Esophagus muscularis mucosa (tissue), 4 donors: ENCODE measurements around the gene LAMA5.

ENCODE experiments used
- EP300 ChIP-seq: sonication (generic); formaldehyde crosslinking; IDR thresholded peaks from one replicate; pipeline ENCODE4 v1.6.1; 2017; ENCODE audit warnings: antibody characterized with exemption
- POLR2A ChIP-seq: fragments of 450-650 bp; IDR thresholded peaks from one replicate; pipeline ENCODE4 v1.6.1; 2017; ENCODE audit warnings: antibody characterized with exemption, moderate library complexity, mild to moderate bottlenecking, low read depth
- POLR2AphosphoS5 ChIP-seq, 2 donors: sonication (generic); formaldehyde crosslinking; IDR thresholded peaks; one replicate each; pipeline ENCODE4 v1.6.1; 2017; ENCODE audit warnings: antibody characterized with exemption in 2 of 2
- TF ChIP-seq, protein P1 (sequence below), 3 experiments: fragments of 200-600 bp in 2 of 3; fragments of 450-650 bp in 1 of 3; sonication (generic) in 2 of 3; IDR thresholded peaks; one replicate each; pipeline ENCODE4 v1.5.1; 2017 to 2019; ENCODE audit warnings: antibody characterized with exemption in 3 of 3, mild to moderate bottlenecking in 2 of 3, moderate library complexity in 1 of 3

DNA sequence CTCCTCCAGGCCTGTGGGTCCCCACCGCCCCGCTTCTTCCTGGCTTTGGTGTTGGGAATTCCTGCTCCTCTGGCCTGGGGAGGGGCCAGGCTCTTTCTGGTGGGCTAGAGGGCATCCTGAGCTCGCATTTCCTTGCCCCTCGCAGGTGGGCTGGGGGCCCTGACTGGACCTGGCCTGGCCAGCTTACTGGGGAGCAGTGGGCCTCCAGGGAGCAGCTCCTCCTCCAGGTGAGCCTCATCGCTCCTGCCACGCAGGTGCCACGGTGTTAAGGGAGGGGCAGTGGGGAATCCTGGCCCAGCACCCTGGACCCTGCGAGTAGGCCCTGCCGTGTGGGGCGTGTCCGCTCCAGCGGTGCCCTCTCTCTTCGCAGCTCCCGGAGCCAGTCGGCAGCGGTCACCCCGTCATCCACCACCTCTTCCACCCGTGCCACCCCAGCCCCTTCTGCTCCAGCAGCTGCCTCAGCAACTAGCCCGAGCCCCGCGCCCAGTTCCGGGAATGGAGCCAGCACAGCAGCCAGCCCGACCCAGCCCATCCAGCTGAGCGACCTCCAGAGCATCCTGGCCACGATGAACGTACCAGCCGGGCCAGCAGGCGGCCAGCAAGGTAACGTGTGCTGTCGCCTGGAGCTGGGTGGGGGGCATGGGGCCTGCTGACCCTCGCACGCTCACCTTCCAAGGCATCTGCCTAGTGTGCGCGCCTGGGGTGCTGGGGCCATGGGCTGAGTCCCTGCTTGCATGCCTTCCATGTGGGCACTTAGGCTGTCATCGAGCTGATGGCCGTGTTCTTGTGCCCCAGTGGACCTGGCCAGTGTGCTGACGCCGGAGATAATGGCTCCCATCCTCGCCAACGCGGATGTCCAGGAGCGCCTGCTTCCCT lies 59.6 kb downstream of the LAMA5 start:
- TF ChIP-seq, protein P1, sequence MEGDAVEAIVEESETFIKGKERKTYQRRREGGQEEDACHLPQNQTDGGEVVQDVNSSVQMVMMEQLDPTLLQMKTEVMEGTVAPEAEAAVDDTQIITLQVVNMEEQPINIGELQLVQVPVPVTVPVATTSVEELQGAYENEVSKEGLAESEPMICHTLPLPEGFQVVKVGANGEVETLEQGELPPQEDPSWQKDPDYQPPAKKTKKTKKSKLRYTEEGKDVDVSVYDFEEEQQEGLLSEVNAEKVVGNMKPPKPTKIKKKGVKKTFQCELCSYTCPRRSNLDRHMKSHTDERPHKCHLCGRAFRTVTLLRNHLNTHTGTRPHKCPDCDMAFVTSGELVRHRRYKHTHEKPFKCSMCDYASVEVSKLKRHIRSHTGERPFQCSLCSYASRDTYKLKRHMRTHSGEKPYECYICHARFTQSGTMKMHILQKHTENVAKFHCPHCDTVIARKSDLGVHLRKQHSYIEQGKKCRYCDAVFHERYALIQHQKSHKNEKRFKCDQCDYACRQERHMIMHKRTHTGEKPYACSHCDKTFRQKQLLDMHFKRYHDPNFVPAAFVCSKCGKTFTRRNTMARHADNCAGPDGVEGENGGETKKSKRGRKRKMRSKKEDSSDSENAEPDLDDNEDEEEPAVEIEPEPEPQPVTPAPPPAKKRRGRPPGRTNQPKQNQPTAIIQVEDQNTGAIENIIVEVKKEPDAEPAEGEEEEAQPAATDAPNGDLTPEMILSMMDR (IDR thresholded peaks at IDR 0.05), result no peak
- TF ChIP-seq POLR2A, result no peak
- no peak for TF ChIP-seq POLR2AphosphoS5 (IDR thresholded peaks at IDR 0.05)
- TF ChIP-seq EP300, result no peak
